HG02571 (cell line): ENCODE data around the gene TUFT1.

ENCODE experiments used
- ATAC-seq: cut with Tn5 transposase; IDR thresholded peaks from one replicate; pipeline ENCODE4 v1.9.1; 2021; ENCODE audit warnings: mild to moderate bottlenecking, moderate library complexity; ENCODE audit not compliant: unreplicated experiment

Gene TUFT1, protein sequence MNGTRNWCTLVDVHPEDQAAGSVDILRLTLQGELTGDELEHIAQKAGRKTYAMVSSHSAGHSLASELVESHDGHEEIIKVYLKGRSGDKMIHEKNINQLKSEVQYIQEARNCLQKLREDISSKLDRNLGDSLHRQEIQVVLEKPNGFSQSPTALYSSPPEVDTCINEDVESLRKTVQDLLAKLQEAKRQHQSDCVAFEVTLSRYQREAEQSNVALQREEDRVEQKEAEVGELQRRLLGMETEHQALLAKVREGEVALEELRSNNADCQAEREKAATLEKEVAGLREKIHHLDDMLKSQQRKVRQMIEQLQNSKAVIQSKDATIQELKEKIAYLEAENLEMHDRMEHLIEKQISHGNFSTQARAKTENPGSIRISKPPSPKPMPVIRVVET

DNA sequence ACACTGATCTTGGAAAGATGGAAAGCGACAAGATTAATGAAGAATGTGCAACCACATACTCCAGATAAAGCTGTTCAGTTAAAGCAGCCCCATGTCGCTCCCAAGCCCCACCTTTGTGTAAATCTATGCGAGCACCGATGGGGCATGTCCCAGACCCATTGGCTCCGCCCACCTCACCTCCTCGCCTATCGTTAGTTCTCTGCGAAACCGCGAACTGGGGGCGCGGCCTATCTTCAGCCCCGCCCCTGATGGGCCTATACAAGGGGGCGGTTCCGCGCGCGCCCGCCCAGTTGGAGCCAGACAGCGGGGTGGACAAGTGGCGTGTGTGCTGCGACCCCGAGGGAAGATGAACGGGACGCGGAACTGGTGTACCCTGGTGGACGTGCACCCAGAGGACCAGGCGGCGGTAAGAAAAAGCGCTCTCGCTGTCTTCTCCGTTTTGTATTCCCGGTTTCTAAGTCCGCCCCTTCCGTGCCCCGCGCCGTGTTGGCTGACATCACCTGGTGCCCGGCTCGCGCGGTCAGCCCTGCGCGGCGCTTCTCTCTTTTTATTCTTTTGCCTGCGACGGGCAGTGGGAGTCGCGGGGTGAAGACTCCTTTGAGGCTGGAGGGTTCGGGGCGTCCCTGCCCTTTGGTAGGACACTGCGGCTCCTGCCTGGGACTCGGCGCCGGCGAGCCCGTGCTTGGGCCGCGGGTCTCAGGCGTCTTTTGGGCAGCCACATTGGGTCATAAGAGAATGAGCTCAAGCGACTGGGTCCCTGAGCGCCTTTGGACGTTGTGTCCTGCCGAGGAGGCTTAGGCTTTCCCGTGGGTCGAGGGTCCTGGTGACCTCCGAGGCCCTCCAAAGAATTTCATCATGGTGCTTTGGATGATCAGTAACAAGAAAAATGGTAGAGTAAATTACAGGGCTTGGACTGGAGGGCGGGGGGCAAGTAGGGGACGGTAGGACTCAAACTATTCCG lies at the start of gene TUFT1:
Gene TUFT1, plus strand, starts transcription at position 289 of the 961 bp plus-strand sequence. Its CDS starts 58 bp downstream, at position 347.
- ATAC-seq = peak; percentile 91

DNA sequence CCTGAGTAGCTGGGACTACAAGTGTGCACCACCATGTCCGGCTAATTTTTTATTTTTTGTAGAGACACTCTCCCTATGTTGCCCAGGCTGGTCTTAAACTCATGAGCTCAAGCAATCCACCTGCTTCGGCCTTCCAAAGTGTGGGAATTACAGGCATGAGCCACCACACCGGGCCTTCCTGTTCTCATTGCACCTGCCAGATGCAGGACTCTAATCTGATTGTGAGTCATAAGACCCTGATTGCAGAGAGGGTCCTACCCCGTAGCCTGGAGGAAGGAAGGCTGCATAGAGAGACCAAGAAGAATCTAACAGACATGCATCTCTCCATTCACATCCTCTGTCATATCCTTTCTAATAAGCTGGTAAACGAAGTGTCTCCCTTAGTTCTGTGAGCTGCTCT lies 48.5 kb upstream of the TUFT1 start:
- no peak for ATAC-seq

DNA sequence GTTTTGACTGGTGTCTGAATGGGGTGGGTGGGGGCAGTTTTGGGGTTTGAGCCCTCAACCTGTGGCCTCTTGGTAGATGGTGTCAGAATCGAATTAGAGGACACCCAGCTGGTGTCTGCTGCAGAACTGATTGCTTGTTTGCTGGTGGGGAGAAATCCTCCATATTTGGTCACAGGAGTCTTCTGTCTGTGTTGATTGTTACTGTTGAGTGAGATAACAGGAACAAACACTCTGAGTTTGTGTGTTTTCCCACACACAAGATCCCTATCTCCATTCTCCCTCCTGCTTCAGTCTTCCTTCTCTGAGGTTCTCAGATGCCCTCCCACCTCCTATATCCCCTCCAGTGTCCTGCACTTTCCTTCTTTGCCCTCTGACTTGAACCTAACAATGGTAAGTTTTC lies 48.0 kb upstream of the TUFT1 start:
- no peak for ATAC-seq

DNA sequence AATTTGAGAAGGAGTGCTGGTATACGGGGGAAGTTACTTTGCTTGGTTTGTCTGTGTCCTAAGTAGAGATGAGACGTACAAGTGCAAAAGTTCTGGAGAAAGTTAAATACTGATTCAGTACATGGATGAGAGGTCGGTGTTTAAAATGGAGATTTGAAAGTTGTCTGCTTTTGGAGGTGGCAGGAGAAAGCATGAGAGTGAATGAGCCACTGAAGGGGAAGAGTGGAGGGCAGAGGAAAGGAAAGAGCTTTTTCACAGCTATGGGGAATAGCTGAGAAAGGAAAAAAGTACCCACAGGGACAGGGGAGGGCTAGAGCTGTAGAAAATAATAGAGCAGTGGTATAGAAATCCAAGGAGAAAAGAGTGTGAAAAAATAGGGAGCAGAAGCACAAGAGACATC lies 47.1 kb upstream of the TUFT1 start:
- ATAC-seq = no peak

DNA sequence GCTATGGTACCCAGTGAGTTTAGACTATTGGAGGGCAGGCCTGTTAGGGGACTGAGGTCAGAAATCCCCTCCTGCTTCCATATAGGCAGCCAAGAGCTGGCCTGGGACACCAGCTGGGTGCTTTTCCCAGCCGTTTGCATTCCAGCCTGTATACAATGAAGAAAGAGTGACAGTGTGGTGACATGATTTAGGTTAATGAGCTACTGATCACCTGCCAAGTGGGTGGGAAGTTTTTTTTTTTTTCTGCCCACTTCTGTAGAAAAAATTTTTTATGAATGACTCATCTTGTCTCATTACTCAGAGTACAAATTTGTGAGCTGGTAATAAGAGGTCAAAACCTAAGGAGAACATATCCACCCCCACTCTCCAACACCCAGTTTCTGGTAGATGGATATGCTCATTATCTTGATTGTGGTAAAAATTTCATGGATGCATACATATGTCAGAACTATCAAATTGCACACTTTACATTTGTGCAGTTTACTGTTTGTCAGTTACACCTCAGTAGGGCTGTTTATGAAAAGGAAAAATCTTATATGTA lies 45.3 kb upstream of the TUFT1 start:
- ATAC-seq = no peak

DNA sequence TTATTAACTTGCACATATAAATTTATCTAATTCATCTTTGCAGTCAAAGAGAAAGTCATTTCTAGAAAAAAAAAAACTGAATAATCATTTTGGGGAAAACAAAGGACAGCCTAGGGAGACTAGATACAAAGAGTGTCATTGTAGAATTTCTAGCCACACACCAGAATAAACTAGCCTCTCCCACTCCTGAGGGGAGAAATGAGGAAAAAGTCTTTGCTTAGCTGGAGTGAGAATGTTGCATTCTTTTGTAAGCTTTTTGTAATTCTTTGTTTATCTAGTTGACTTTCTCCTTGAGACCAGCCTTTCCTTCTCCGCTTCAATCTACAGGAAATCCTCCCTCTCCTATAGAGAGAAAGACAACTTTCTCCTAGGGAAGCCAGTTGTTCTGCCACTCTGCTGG lies 44.8 kb upstream of the TUFT1 start:
- ATAC-seq = no peak

DNA sequence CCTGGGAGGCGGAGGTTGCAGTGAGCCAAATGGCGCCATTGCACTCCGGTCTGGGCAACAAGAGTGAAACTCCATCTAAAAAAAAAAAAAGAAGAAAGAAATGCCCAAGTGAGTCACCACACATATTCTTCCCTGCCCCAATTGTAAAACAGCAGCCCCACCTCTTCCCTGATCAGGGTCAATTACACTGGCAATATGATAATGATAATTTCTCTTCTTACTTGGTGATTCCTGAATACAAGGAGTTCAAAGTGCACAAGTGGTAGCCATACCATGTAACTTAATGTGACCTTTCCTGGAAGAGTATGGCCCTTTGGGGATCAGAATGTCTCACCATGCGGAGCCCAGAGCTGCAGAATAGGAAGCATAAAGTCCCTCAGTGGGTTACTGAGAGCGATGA lies 40.7 kb upstream of the TUFT1 start:
- no peak for ATAC-seq

DNA sequence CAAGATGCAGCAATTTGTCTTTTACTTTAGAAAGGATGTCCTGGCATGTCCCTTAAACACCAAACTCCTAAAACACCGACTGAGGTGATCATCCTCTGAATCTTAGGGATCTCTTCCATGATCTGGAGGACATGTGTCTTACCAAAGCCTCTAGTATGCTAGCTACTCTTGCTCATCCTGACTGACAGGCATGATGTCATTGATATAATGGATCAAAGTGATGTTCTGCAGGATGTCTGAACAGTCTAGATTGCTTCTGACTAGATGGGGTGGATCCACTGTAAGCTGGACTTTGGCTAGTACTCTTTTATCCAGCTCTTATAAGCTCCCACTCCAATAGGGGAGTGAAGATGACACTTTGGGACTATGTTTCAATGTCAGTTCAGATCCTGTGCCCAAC lies 40.2 kb upstream of the TUFT1 start:
- no peak for ATAC-seq

DNA sequence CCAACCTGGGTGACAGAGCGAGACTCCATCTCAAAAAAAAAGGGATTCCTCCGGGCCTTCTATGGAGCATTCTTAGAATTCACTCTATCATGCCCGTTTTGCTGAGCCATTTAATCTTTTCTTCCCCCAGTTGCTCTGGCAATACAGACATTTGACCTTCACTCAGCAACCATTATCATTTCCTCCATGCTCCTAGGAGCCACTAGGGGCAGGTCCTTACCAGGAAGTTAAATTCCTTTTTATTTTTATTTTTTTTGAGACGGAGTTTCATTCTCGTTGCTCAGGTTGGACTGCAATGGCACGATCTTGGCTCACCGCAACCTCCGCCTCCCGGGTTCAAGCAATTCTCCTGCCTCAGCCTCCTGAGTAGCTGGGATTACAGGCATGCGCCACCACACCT lies 38.6 kb upstream of the TUFT1 start:
- ATAC-seq = no peak

DNA sequence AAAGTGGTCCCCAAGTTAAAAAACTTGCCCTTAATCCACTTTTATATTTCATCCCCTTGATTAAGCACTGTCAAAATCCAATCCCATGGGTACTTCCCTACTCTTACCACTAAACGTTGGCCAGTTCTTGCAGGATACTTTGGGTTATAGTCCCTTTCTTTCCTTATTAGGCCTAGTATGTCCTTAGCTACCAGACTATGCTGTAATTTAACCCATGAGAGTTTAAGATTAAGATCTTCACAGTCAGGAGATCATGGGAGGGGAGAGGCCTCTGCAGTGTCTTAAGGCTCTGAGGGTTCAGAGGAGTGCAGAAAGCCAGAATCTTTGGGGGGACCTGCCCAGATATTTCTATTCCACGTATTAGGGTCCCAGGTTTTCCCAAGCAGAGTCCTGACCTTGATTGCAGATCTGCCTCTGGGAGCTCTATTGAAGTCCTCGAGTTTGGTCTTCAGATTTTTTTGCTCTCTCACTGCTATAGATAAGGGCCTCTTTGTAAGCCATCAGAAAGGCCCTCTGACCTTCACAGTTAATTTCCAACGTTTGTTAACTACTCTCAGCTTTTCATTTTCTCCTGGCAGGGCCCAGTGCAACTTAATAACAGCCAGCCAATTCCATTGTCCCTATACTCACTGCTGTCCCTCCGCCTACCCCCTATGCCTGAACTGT lies 37.9 kb upstream of the TUFT1 start:
- ATAC-seq = no peak

DNA sequence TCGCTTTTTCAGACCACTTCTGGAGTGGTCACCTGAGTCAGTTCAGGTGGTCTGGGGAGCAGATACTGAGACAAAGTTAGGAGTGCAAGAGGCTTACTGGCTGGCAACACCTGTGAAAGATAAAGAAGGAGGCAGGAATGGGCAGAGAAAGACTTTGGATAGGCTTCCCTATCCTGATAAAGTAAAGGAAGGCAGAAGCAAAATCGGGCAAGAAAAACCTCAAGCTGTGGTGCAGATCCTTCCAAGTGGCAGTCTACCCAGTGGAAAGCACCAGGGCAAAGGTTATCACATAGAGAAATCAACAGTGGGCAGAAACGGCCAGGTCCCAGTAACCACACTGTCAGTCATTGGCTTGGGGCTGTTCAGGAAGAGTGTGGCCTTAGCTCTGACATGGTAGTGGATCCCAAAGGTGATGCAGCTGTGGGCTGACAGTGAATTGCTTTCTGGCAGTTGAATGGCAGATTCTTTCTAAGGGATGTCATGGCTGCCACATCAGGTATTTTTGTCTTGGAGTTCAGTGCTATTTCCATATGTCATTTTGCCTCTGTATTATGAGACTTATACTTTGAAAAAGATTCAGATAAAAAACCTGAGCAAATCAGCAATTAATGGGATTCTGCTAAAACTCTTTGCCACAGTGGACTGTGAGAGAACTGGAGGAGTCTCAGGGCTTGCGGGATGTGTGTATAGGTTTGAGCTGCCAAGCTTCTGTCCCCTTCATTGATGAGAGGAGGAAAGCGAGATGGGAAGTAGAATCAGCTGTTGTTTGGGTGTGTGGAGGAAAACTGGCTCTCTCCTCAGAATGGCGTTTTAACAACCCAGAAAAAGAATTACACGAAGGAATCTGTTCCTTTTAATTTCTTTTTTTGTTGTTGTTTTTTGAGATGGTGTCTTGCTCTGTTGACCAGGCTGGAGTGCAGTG lies 37.0 kb upstream of the TUFT1 start:
- ATAC-seq = no peak

DNA sequence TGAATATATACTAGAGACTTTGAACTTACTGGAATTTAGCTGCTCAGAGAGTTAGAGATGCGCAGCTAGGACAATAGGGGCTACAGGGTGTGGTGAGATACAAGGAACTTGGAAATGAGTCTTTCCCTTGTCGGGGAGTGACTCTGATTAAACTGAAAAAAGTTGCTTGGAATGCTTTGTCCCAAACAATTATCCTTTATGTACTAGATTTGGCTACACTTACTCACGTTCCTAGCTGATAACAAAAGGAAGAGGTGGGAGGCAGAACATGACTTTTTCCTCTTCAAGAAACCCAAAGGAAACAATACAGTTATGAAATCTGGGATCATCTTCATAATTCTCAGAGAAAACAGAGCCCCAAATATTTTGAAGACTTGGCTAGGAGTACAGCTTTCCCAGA lies 35.9 kb upstream of the TUFT1 start:
- ATAC-seq = no peak

DNA sequence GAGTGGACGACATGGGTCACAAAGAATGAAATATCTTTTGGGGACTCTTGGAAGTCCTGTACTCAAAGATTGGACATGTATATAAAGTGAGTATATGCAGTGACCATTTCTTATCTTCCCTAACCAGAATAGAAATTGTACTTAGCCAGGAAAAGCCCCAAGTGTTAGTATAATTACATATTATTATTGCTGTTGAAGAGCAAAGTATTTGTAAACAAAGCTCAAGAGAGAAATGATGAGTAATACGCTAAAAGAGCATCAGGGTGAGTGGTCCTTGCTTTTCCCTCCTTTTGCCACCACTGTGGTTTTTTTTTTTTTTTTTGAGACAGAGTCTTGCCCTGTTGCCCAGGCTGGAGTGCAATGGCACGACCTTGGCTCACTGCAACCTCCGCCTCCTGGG lies 35.4 kb upstream of the TUFT1 start:
- no peak for ATAC-seq

DNA sequence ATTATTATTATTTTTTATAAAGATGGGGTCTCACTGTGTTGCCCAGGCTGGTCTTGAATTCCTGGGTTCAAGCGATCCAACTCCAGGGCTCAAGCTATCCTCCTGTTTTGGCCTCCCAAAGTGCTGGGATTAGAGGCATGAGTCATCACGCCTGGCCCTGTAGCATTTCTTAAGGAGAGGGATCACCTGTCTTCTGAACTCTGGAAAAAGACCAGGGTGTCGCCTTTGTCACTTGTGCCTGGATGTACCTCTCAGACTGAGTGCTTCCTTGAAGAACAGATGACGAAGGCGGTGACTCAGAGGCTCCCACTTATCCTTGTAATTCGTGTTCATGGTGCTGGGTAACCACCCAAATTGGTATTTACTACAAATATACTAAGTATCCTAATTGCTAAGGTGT lies 31.3 kb upstream of the TUFT1 start:
- no peak for ATAC-seq

DNA sequence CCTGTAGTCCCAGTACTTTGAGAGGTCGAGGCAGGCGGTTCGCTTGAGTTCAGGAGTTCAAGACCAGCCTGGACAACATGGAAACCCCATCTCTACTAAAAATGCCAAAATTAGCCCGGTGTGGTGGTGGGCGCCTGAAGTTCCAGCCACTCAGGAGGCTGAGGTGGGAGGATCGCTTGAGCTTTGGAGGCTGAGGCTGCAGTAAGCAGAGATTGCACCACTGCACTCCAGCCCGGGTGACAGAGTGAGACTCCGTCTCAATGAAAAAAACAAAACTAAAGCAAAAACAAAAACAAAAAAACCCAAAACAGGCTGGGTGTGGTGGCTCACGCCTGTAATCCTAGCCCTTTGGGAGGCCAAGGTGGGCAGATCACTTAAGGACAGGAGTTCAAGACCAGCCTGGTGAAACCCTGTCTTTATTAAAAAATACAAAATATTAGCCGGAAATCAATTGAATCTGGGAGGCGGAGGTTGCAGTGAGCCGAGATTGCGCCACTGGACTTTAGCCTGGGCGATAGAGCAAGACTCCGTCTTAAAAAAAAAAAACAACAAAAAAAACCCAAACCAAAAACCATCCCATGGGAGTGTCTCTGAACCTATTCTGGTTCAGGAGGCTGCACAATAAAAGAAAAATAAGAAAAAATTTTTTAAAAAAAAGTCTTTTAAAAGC lies 30.6 kb upstream of the TUFT1 start:
- no peak for ATAC-seq

DNA sequence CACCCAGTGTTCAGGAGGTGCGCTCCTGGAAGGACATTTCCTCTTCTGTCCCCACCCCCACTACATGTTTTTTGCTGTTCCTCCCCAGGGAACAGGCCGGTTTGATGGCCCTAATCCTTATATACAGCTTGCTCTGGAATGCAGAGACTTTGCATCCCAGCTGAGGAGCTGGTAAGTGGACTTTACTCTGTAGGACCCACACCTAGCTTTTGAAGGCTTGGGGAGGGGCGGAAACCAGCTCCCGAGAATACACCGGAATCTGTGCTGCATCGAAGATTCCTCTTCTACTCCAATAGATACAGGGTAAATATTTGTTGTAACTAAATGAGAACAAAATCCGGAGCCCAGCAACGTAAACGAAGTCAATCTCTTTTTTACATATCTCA lies 30.1 kb upstream of the TUFT1 start:
- ATAC-seq = no peak

DNA sequence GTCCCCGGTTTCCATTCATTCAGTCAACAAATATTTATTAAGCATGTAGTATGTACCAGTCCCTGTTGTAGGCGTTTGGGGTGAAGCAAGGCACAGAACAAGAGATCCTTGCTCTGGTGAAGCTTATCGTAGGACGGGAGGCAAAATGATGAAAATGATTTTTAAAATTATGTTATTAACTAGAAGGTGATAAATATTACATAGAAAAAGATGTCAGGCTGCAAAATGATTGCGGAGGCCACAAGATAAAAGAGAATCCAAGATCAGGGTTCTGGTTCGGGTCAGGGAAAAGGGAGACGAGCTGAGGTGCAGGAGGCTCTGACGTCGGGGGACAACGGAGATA lies 29.5 kb upstream of the TUFT1 start:
- no peak for ATAC-seq

DNA sequence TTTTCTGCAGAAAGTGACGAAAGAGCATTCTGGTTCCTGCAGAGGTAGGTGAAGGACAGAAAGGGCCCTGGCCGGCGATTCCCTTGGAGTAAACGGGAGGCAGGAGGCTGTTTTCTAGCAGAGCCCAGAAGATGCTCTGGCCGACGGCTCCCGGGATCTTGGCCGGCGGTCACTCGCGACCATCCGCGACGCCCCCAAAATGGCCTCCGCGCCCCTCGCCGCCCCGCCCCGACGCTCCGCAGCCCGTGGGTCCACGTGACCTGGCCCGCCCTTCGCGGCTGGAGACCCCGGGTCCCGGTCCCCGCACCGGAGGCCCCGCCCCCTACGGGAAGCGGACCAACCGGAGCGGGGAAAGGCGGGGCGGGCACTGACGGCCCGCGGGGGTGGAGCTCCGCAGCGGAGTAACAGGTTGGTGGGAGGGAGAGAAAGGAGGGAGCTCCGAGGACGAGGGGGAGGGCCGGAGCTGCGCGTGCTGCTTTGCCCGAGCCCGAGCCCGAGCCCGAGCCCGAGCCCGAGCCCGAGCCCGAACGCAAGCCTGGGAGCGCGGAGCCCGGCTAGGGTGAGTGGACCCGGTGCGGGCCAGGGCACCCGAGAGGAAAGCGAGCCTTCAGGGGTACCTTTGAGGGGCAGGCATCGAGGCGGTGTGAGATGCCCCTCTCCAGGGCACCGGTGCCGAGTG lies 29.0 kb upstream of the TUFT1 start, which contains the start of gene CGN:
Gene CGN, plus strand, starts transcription at position 431 of the 679 bp plus-strand sequence. CDS start 7,133 bp downstream, outside the sequence.
- ATAC-seq = peak; percentile 87

DNA sequence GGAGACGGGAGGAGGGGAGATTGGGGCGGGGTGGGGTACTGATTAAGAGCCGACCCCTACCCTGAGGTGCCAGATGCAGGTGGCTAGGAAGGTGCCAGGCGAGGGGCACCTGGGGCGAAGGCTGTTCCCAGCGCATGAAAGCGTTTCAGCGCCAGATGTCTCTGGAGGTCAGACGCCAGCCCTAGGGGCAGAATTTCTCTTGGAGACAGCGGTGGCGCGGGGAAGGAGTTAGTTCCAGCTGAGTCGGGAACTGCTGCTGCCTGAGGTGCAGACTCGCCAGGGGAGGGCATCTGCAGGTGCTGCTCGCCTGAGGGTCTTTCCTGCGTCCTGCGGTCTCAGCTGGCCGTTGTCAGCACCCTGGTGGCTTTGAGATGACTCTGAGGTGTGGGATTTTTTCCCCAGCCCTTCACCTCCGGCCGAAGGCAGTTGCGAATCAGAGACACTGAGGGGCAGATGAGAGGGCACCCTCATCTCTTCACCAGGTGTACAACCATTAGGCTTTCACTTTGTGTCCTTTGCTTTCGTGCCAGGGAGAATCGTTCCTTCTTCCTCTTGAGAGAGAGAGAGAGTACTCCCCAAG lies 28.4 kb upstream of the TUFT1 start:
- ATAC-seq = peak; percentile 4
